Measurements from ENCODE around the gene COG1.

The COG1 gene

GRCh38 chr17:73249700-73250099 is 56.8 kb downstream of the COG1 start:
- in situ Hi-C loops (cut with MboI; ENCODE audit: low pct_unique_long_range_greater_than_20kb, low sequenced_read_pairs), result loop anchor here (25.0 kb wide), 2 partner anchors 113 to 687 kb away; no protein-coding TSS in a partner anchor
- DNase-seq, result no peak

- in situ Hi-C loops (cut with MboI; ENCODE audit: low pct_unique_long_range_greater_than_20kb, low sequenced_read_pairs), result loop anchor here (25.0 kb wide), 2 partner anchors 111 to 689 kb away; no protein-coding TSS in a partner anchor
- no peak for DNase-seq
Observed at GRCh38 chr17:73250851-73251640, 58.2 kb downstream of the COG1 start.

DNA sequence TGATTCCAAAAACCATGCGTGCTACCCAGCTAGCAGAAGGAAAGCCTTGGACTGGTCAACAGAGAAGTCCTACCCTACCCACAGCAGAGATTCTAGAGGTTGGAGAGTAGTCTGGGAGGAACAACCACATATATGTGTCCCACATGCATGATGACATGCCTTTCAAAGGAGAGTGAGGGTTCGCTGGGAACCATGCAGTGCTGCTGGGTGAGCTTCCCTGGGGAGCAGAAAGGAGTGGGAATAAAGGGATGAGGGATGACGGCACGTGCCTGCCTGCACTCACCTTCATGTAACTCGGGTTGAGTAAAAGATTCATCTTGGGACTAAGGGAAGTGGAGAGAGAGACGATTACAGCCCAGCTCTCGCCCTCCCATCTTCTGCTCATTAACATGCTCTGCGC is 59.0 kb downstream of the COG1 start:
- in situ Hi-C loops (cut with MboI; ENCODE audit: low pct_unique_long_range_greater_than_20kb, low sequenced_read_pairs), result loop anchor here (25.0 kb wide), 2 partner anchors 110 to 690 kb away; no protein-coding TSS in a partner anchor

DNA sequence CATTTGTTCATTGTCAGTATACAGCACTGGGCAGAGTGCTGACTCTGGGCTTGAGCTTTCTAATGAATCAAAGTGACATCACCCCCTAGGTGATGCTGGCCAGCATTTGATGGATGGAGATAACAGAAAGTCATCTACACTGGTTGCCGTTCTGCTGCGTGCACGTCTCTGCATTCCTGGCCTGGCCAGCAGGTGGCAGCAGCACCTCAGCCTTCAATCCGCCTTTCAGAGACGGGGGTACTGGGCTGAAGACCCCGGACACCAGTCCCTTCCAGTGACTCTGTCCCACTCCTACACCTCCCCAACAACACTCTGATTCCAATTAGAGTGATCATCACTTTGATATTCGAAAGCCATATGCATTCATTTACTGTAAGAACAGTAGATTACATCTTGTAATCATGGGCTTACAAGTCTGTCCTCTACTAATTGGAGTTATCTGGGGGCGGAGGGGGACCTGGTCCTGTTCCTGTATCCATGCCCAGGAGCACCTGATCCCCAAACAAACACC is 62.9 kb downstream of the COG1 start:
- in situ Hi-C loops (cut with MboI; ENCODE audit: low pct_unique_long_range_greater_than_20kb, low sequenced_read_pairs), result loop anchor here (25.0 kb wide), 2 partner anchors 107 to 693 kb away; no protein-coding TSS in a partner anchor

More for the DNA sequence above, 59.0 kb downstream of the COG1 start:
- DNase-seq, result no peak

GRCh38 chr17:73256220-73256619 is 63.4 kb downstream of the COG1 start:
- in situ Hi-C loops (cut with MboI; ENCODE audit: low pct_unique_long_range_greater_than_20kb, low sequenced_read_pairs), result loop anchor here (25.0 kb wide), 2 partner anchors 106 to 694 kb away; no protein-coding TSS in a partner anchor
- DNase-seq, result no peak

More for the DNA sequence above, 62.9 kb downstream of the COG1 start:
- DNase-seq, result peak; percentile 64

GRCh38 chr17:73257516-73257915 is 64.7 kb downstream of the COG1 start:
- in situ Hi-C loops (cut with MboI; ENCODE audit: low pct_unique_long_range_greater_than_20kb, low sequenced_read_pairs), result loop anchor here (25.0 kb wide), 2 partner anchors 105 to 695 kb away; no protein-coding TSS in a partner anchor
- no peak for DNase-seq

All from KBM-7 (cell line).